Measurements from ENCODE around the gene PLEKHA5. TPM values are rescaled to one million over a fixed set of nuclear protein-coding genes. Genes with fewer than 3 reads are reported as not detected.

PLEKHA5 gene
- total and polyA plus RNA-seq, 2 of the 4 experiments (the other 2 are of a cell fraction): 5.3 to 12.2 TPM

DNA sequence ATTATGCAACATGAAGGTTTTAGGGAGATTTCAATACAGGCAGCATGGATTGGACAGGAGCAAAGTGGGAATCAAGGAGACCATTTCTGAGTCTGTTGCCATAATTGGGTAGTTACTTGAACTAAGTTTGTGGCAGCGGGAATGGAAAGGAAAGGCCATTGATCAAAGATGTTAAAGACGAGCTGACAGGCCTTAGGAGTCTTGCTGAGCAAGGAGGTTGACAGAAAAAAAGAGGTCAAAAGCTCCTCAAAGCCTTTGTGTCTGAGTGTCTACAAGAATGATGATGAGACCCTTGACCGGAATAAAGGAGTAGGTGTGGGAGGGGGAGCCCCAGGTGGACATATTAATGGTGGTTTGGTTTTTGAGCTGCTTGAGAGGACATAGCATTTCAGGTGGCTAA, 9.4 kb downstream of the PLEKHA5 start:
- CTCF ChIA-PET: interaction anchor here (0.6 kb wide), 1 partner anchor 682 kb away, joined by 4 read pairs; no protein-coding TSS in a partner anchor
- H4K5ac ChIP-seq (ENCODE audit: low read depth, low read length): no peak overlapping the region
- H2AK5ac ChIP-seq (ENCODE audit: low read depth, low read length): no peak overlapping the region
- H3K23ac ChIP-seq (ENCODE audit: low read depth, low read length): no peak overlapping the region
- no peak overlapping the region for H4K8ac ChIP-seq (ENCODE audit: low read depth in 2 of 2, low read length in 2 of 2)
- ATAC-seq (ENCODE audit: low read depth) (no peak), DNase-seq (no peak)
- no peaks in the 10 kb centered on the region for H3K4me1 ChIP-seq (ENCODE audit: control insufficient read depth, insufficient read depth, low read length)
- H3K14ac ChIP-seq (replicated peaks; ENCODE audit: low read depth, low read length): no peak overlapping the region
- no peaks in the 10 kb centered on the region for H4K20me1 ChIP-seq (ENCODE audit: insufficient read depth, low read length)
- H2AK9ac ChIP-seq (replicated peaks; ENCODE audit: low read depth, low read length, poor library complexity): no peak overlapping the region
- H2BK20ac ChIP-seq (ENCODE audit: low read depth, low read length): no peak overlapping the region
- H3K27me3 ChIP-seq (ENCODE audit: control insufficient read depth, insufficient read depth, low read length): no peaks in the 10 kb centered on the region
- H2BK120ac ChIP-seq (ENCODE audit: low read depth, low read length): no peak overlapping the region
- no peak overlapping the region for H3K9ac ChIP-seq (ENCODE audit: low read depth, low read length)
- H3K4me3 ChIP-seq (ENCODE audit: insufficient read depth, low read depth, low read length): no peak overlapping the region
- H3K56ac ChIP-seq (ENCODE audit: extremely low read depth, insufficient read depth, low read length): no peak overlapping the region; the same call in 1 of the 2 replicates
- H3K4me2 ChIP-seq (ENCODE audit: low read depth, low read length): no peak overlapping the region
- POLR2A ChIA-PET (ENCODE audit: unreplicated experiment): interaction anchor here (0.5 to 0.6 kb wide), 2 partner anchors 23 to 708 kb away, joined by 3 to 5 read pairs; no protein-coding TSS in a partner anchor
- dilution Hi-C loops (cut with HindIII; ENCODE audit: low sequenced_read_pairs, unreplicated experiment): no loop called here
- WGBS, 2 experiments (ENCODE audit: extremely low coverage in 2 of 2, insufficient read length in 1 of 2): 100% methylated on average over 1 of the region's 3 CpGs; no CpG with 5 or more reads in 1 of the 2 experiments
- no peak overlapping the region for H4K91ac ChIP-seq (ENCODE audit: insufficient read depth, low read depth, low read length)
- no peaks in the 10 kb centered on the region for H3K9me3 ChIP-seq (ENCODE audit: control insufficient read depth, insufficient read depth, low read length)
- no peak overlapping the region for H2AFZ ChIP-seq (replicated peaks; ENCODE audit: low read length, poor library complexity)
- no peak overlapping the region for H3K18ac ChIP-seq (ENCODE audit: low read depth, low read length)
- intact Hi-C loops (cut with micrococcal nuclease): loop anchor here (10.0 kb wide), 1 partner anchor 274 kb away; no protein-coding TSS in a partner anchor
- H3K27ac ChIP-seq (ENCODE audit: insufficient read depth, low read length): no peak overlapping the region
- no peak overlapping the region for H2BK15ac ChIP-seq (ENCODE audit: low read depth, low read length)
- peaks cover 11% of the 10 kb centered on the region for H3K36me3 ChIP-seq (ENCODE audit: control insufficient read depth, insufficient read depth, low read length)
- BruUV-seq (replicated peaks): no TSS peak
- H3K4ac ChIP-seq (ENCODE audit: low read depth, low read length): no peak overlapping the region
- peaks cover 25 to 43% of the 10 kb centered on the region in 2 experiments for H3K79me1 ChIP-seq (ENCODE audit: low read depth in 1 of 2, low read length in 2 of 2)
- in situ Hi-C loops (cut with MboI; ENCODE audit: low sequenced_read_pairs): no loop called here
- no peak overlapping the region for H2BK5ac ChIP-seq (ENCODE audit: low read depth, low read length, poor library complexity, severe bottlenecking)
- peaks cover 5% of the 10 kb centered on the region; the same call in 1 of the 2 replicates for H3K9me1 ChIP-seq (ENCODE audit: insufficient read depth, low read length)
- TF ChIP-seq, protein P1, sequence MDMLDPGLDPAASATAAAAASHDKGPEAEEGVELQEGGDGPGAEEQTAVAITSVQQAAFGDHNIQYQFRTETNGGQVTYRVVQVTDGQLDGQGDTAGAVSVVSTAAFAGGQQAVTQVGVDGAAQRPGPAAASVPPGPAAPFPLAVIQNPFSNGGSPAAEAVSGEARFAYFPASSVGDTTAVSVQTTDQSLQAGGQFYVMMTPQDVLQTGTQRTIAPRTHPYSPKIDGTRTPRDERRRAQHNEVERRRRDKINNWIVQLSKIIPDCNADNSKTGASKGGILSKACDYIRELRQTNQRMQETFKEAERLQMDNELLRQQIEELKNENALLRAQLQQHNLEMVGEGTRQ (IDR thresholded peaks at IDR 0.05; ENCODE audit: low read depth, low read length): no peak
- TF ChIP-seq, protein P2, sequence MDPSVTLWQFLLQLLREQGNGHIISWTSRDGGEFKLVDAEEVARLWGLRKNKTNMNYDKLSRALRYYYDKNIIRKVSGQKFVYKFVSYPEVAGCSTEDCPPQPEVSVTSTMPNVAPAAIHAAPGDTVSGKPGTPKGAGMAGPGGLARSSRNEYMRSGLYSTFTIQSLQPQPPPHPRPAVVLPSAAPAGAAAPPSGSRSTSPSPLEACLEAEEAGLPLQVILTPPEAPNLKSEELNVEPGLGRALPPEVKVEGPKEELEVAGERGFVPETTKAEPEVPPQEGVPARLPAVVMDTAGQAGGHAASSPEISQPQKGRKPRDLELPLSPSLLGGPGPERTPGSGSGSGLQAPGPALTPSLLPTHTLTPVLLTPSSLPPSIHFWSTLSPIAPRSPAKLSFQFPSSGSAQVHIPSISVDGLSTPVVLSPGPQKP (IDR thresholded peaks at IDR 0.05; ENCODE audit: borderline replicate concordance, low read depth, low read length): no peak
- TF ChIP-seq CHD1 (IDR thresholded peaks at IDR 0.05; ENCODE audit: low read depth, low read length) (no peak), NFE2L2 (IDR thresholded peaks at IDR 0.05; ENCODE audit: low read depth, low read length) (no peak), RFX5 (IDR thresholded peaks at IDR 0.05; ENCODE audit: low read depth, low read length) (no peak), MAFK (IDR thresholded peaks at IDR 0.05; ENCODE audit: low read depth, low read length) (no peak), CEBPB (IDR thresholded peaks at IDR 0.05; ENCODE audit: low read depth, low read length) (no peak), MXI1 (IDR thresholded peaks at IDR 0.05; ENCODE audit: borderline replicate concordance, low read depth, low read length) (no peak), SMC3 (IDR thresholded peaks at IDR 0.05; ENCODE audit: low read depth, low read length) (no peak), RAD21 (IDR thresholded peaks at IDR 0.05; ENCODE audit: low read length) (no peak), FOS (IDR thresholded peaks at IDR 0.05; ENCODE audit: low read depth, low read length) (no peak), MAZ (IDR thresholded peaks at IDR 0.05; ENCODE audit: borderline replicate concordance, low read depth, low read length) (no peak), RCOR1 (IDR thresholded peaks at IDR 0.05; ENCODE audit: insufficient replicate concordance, low read length) (no peak), BHLHE40 (IDR thresholded peaks at IDR 0.05; ENCODE audit: low read depth, low read length) (no peak), POLR2A (IDR thresholded peaks at IDR 0.05; ENCODE audit: low read depth, low read length) (no peak)
- TF ChIP-seq, protein P3, sequence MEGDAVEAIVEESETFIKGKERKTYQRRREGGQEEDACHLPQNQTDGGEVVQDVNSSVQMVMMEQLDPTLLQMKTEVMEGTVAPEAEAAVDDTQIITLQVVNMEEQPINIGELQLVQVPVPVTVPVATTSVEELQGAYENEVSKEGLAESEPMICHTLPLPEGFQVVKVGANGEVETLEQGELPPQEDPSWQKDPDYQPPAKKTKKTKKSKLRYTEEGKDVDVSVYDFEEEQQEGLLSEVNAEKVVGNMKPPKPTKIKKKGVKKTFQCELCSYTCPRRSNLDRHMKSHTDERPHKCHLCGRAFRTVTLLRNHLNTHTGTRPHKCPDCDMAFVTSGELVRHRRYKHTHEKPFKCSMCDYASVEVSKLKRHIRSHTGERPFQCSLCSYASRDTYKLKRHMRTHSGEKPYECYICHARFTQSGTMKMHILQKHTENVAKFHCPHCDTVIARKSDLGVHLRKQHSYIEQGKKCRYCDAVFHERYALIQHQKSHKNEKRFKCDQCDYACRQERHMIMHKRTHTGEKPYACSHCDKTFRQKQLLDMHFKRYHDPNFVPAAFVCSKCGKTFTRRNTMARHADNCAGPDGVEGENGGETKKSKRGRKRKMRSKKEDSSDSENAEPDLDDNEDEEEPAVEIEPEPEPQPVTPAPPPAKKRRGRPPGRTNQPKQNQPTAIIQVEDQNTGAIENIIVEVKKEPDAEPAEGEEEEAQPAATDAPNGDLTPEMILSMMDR (conservative IDR thresholded peaks at IDR 0.05; ENCODE audit: low read depth, low read length): no peak

All from IMR-90 (cell line).